ENCODE data around the gene OSBPL6. TPM values are rescaled to one million over a fixed set of nuclear protein-coding genes. Genes with fewer than 3 reads are reported as not detected.
"Not testable (repeated sequence)": the region's sequence is repeated elsewhere in the genome, so short reads cannot be mapped to it uniquely, and the experiment has no call there.

OSBPL6 gene
- total RNA-seq, 2 donors from 2014 or later: 0.42 to 0.67 TPM

GRCh38 chr2:178409261-178409660 lies 214.9 kb downstream of the OSBPL6 start:
- H3K27me3 Mint-ChIP-seq: peaks cover 5% of the 10 kb centered on the region
- DNase-seq (no peak), ATAC-seq (no peak)
- H3K4me3 Mint-ChIP-seq: no peak overlapping the region
- H3K27ac Mint-ChIP-seq: no peak overlapping the region
- peaks cover 12% of the 10 kb centered on the region for H3K4me1 Mint-ChIP-seq
- H3K9me3 ChIP-seq (ENCODE audit: control insufficient read depth, low read length, poor library complexity, severe bottlenecking): no peaks in the 10 kb centered on the region
- no peaks in the 10 kb centered on the region for H3K36me3 Mint-ChIP-seq (ENCODE audit: low read depth)

- Mint-ChIP-seq H3K4me1 (peaks cover 22% of the 10 kb centered on the region), H3K27ac (no peak overlapping the region), H3K4me3 (no peak overlapping the region), H3K36me3 (ENCODE audit: low read depth) (no peaks in the 10 kb centered on the region), H3K27me3 (no peaks in the 10 kb centered on the region)
- DNase-seq: no peak
- ATAC-seq: no peak
- H3K9me3 ChIP-seq (ENCODE audit: control insufficient read depth, low read length, poor library complexity, severe bottlenecking): no peaks in the 10 kb centered on the region
These were observed 217.7 kb downstream of the OSBPL6 start for GRCh38 chr2:178412047-178412446.

GRCh38 chr2:178412453-178412852 lies 218.1 kb downstream of the OSBPL6 start:
- ATAC-seq: not testable (repeated sequence)
- Mint-ChIP-seq H3K4me1 (peaks cover 22% of the 10 kb centered on the region), H3K27ac (peak overlapping the region; percentile 96)

GRCh38 chr2:178413472-178414265 lies 219.4 kb downstream of the OSBPL6 start:
- Mint-ChIP-seq H3K4me3 (peak overlapping the region; percentile 94), H3K27ac (peak overlapping the region; percentile 96), H3K27me3 (no peaks in the 10 kb centered on the region), H3K36me3 (ENCODE audit: low read depth) (no peaks in the 10 kb centered on the region), H3K4me1 (peaks cover 22% of the 10 kb centered on the region)
- no peaks in the 10 kb centered on the region for H3K9me3 ChIP-seq (ENCODE audit: control insufficient read depth, low read length, poor library complexity, severe bottlenecking)
- DNase-seq (peak; percentile 52 to 62 (median 57)), ATAC-seq (peak; percentile 86)

More at GRCh38 chr2:178412453-178412852, 218.1 kb downstream of the OSBPL6 start:
- not testable (repeated sequence) for H3K9me3 ChIP-seq (ENCODE audit: control insufficient read depth, low read length, poor library complexity, severe bottlenecking); H3K36me3 Mint-ChIP-seq (ENCODE audit: low read depth); H3K27me3 Mint-ChIP-seq; DNase-seq
- H3K4me3 Mint-ChIP-seq: peak overlapping the region; percentile 94

GRCh38 chr2:178414266-178415247 lies 220.2 kb downstream of the OSBPL6 start:
- H3K4me3 Mint-ChIP-seq: peak overlapping the region; percentile 94
- DNase-seq (peak; percentile 57 to 60 (median 60)), ATAC-seq (peak; percentile 71)
- H3K27me3 Mint-ChIP-seq: no peaks in the 10 kb centered on the region
- no peaks in the 10 kb centered on the region for H3K9me3 ChIP-seq (ENCODE audit: control insufficient read depth, low read length, poor library complexity, severe bottlenecking)
- H3K27ac Mint-ChIP-seq: peak overlapping the region; percentile 96
- peaks cover 22% of the 10 kb centered on the region for H3K4me1 Mint-ChIP-seq
- no peaks in the 10 kb centered on the region for H3K36me3 Mint-ChIP-seq (ENCODE audit: low read depth)

GRCh38 chr2:178415979-178416378 lies 221.7 kb downstream of the OSBPL6 start:
- DNase-seq (no peak), ATAC-seq (no peak)
- Mint-ChIP-seq H3K27me3 (no peaks in the 10 kb centered on the region), H3K27ac (no peak overlapping the region), H3K4me1 (peaks cover 22% of the 10 kb centered on the region), H3K36me3 (ENCODE audit: low read depth) (no peaks in the 10 kb centered on the region), H3K4me3 (no peak overlapping the region)
- H3K9me3 ChIP-seq (ENCODE audit: control insufficient read depth, low read length, poor library complexity, severe bottlenecking): no peaks in the 10 kb centered on the region

- no peaks in the 10 kb centered on the region for H3K36me3 Mint-ChIP-seq (ENCODE audit: low read depth)
These were observed 223.6 kb downstream of the OSBPL6 start for GRCh38 chr2:178417916-178418315.

GRCh38 chr2:178418426-178418825 lies 224.1 kb downstream of the OSBPL6 start:
- no peak for ATAC-seq
- H3K36me3 Mint-ChIP-seq (ENCODE audit: low read depth): no peaks in the 10 kb centered on the region
- peak overlapping the region; percentile 39 for H3K27ac Mint-ChIP-seq
- H3K4me1 Mint-ChIP-seq: peaks cover 18% of the 10 kb centered on the region
- no peaks in the 10 kb centered on the region for H3K27me3 Mint-ChIP-seq
- DNase-seq: no peak
- H3K9me3 ChIP-seq (ENCODE audit: control insufficient read depth, low read length, poor library complexity, severe bottlenecking): no peaks in the 10 kb centered on the region
- H3K4me3 Mint-ChIP-seq: no peak overlapping the region

More at GRCh38 chr2:178417916-178418315, 223.6 kb downstream of the OSBPL6 start:
- no peaks in the 10 kb centered on the region for H3K9me3 ChIP-seq (ENCODE audit: control insufficient read depth, low read length, poor library complexity, severe bottlenecking)
- Mint-ChIP-seq H3K4me1 (peaks cover 20% of the 10 kb centered on the region), H3K4me3 (no peak overlapping the region), H3K27ac (peak overlapping the region; percentile 39), H3K27me3 (no peaks in the 10 kb centered on the region)
- DNase-seq: no peak
- no peak for ATAC-seq

- H3K4me1 Mint-ChIP-seq: peaks cover 14% of the 10 kb centered on the region
- H3K4me3 Mint-ChIP-seq: no peak overlapping the region
- DNase-seq (no peak), ATAC-seq (no peak)
- H3K9me3 ChIP-seq (ENCODE audit: control insufficient read depth, low read length, poor library complexity, severe bottlenecking): no peaks in the 10 kb centered on the region
- H3K36me3 Mint-ChIP-seq (ENCODE audit: low read depth): no peaks in the 10 kb centered on the region
- H3K27me3 Mint-ChIP-seq: no peaks in the 10 kb centered on the region
- H3K27ac Mint-ChIP-seq: no peak overlapping the region
These were observed 224.8 kb downstream of the OSBPL6 start for GRCh38 chr2:178419123-178419522.

GRCh38 chr2:178420463-178420999 lies 226.2 kb downstream of the OSBPL6 start:
- ATAC-seq: no peak
- H3K4me1 Mint-ChIP-seq: peaks cover 4% of the 10 kb centered on the region
- H3K36me3 Mint-ChIP-seq (ENCODE audit: low read depth): no peaks in the 10 kb centered on the region
- no peak overlapping the region for H3K27ac Mint-ChIP-seq
- no peaks in the 10 kb centered on the region for H3K9me3 ChIP-seq (ENCODE audit: control insufficient read depth, low read length, poor library complexity, severe bottlenecking)
- no peaks in the 10 kb centered on the region for H3K27me3 Mint-ChIP-seq
- DNase-seq: no peak
- no peak overlapping the region for H3K4me3 Mint-ChIP-seq

- peaks cover 3% of the 10 kb centered on the region for H3K36me3 Mint-ChIP-seq (ENCODE audit: low read depth)
- no peaks in the 10 kb centered on the region for H3K4me1 Mint-ChIP-seq
- no peak for DNase-seq
- H3K27ac Mint-ChIP-seq: no peak overlapping the region
- H3K4me3 Mint-ChIP-seq: no peak overlapping the region
- no peaks in the 10 kb centered on the region for H3K27me3 Mint-ChIP-seq
- ATAC-seq: no peak
- H3K9me3 ChIP-seq (ENCODE audit: control insufficient read depth, low read length, poor library complexity, severe bottlenecking): no peaks in the 10 kb centered on the region
These were observed 227.8 kb downstream of the OSBPL6 start for GRCh38 chr2:178422097-178422496.

- H3K27ac Mint-ChIP-seq: not testable (repeated sequence)
These were observed 229.4 kb downstream of the OSBPL6 start for GRCh38 chr2:178423746-178424145.

GRCh38 chr2:178425255-178425827 lies 231.0 kb downstream of the OSBPL6 start:
- ATAC-seq (no peak), DNase-seq (no peak)
- no peak overlapping the region for H3K27ac Mint-ChIP-seq
- H3K36me3 Mint-ChIP-seq (ENCODE audit: low read depth): peaks cover 12% of the 10 kb centered on the region
- no peaks in the 10 kb centered on the region for H3K27me3 Mint-ChIP-seq
- no peak overlapping the region for H3K4me3 Mint-ChIP-seq
- no peaks in the 10 kb centered on the region for H3K4me1 Mint-ChIP-seq
- no peaks in the 10 kb centered on the region for H3K9me3 ChIP-seq (ENCODE audit: control insufficient read depth, low read length, poor library complexity, severe bottlenecking)

More at GRCh38 chr2:178423746-178424145, 229.4 kb downstream of the OSBPL6 start:
- ATAC-seq; H3K4me1 Mint-ChIP-seq; H3K4me3 Mint-ChIP-seq; DNase-seq; H3K36me3 Mint-ChIP-seq (ENCODE audit: low read depth); H3K27me3 Mint-ChIP-seq; H3K9me3 ChIP-seq (ENCODE audit: control insufficient read depth, low read length, poor library complexity, severe bottlenecking): not testable (repeated sequence)

Data from T-helper 17 cell (primary cell).